Effector CD8-positive, alpha-beta T cell (primary cell): ENCODE data around the gene VASP.

Experiments
- DNase-seq: peaks from one replicate; lab custom pipeline; 2025; lab: John Stamatoyannopoulos, UW

The VASP gene

DNA sequence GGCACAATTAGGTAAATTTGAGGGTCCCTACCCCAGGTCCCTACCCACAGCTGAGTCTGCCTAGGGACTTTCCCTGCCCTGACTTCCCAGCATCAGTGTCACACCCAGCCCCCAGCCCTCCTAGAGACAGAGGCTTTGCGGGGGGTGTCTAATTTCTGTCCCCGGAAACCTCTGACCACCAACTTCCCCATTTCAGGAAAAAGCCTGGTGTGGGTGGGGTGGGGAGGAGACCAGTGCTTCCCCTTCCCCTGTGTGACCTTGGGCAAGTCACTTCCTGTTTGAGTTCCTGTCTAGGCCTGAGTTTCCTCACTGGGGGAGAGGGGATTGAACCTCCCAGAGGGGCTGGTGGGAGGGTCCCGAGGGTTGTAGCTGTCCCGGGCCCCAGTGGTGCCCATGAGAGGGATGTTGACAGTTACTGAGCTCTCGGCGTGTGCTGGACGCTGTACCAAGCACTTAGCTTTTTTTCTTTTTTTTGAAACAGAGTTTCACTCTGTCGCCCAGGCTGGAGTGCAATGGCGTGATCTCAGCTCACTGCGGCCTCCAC is 7.9 kb downstream of the VASP start:
- DNase-seq, result no peak

DNA sequence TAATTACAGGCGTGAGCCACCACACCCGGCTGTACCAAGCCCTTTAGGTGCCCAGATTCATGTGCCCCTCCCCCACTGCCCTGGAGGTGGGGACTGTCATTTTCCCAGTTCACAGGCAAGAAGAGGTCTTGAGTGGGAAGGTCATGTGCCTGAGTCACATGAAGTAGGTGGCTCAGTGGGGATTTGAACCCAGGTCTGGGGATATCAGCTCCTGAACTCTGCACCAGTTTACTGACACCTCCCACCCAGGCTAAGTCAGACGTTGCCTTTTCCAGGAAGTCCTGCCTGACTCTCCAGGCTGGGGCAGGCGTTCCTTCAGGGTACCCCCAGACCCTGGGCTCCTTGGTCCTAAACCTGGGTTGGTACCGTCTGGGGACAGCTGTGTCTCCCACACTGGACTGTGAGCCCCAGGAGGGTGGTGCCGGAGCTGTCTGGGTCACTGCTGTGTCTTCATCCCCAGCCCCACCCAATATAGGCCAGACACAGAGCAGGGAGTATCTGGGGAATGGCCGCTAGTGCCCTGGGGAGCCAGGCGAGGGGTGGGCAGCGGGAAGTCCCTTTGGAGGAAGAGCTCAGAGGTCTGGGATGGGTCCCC is 8.6 kb downstream of the VASP start:
- DNase-seq, result no peak

DNA sequence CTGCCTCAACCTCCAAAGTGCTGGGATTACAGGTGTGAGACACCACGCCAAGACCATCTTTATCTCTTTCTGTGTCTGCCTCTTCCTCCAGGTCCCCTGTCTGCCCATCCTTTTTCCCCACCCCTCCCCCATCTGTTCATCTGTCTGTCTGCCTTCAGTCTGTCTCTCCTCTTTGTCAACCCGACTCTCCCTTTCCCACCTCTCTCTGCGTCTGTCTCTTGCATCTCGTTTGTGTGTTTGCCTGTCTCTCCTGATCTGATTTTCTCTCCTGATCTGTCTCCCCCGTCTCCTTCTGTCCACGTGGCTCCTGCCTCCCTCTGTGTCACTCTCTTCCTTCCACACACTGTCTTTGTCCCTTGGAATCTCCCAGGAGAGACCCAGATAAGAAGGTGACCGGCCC is 10.0 kb downstream of the VASP start:
- DNase-seq, result no peak

DNA sequence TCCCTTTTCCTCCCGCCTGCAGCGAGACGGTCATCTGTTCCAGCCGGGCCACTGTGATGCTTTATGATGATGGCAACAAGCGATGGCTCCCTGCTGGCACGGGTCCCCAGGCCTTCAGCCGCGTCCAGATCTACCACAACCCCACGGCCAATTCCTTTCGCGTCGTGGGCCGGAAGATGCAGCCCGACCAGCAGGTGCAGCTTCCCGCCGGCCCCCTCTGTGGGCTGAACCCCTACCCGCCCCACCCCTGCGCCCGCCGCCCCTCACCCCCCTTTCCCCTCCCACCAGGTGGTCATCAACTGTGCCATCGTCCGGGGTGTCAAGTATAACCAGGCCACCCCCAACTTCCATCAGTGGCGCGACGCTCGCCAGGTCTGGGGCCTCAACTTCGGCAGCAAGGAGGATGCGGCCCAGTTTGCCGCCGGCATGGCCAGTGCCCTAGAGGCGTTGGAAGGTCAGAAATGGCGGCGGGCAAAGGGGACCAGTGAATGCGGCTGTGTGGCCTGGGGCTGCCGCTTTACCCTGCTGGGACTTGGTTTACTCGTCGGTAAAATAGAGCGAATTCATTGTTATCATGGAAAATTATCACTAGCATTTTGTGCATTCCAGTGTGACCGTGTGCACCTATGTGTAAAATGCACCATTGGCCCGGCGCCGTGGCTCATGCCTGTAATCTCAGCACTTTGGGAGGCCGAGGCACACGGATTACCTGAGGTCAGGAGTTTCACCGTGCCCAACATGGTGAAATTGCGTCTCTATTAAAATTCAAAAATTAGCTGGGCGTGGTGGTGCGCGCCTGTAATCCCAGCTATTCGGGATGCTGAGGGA is 10.6 kb downstream of the VASP start:
- no peak for DNase-seq

DNA sequence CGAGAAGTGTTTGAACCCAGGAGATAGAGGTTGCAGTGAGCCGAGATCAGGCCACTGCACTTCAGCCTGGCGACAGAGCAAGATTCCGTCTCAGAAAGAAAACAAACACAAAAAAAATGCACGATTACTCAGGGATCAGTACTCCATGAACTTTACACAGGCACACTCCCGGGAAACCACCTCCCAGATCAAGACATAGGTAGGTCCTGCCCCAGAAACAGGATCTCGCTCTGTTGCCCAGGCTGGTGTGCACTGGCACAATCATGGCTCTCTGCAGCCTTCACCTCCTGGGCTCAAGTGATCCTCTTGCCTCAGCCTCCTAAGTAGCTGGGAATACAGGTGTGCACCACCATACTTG is 11.2 kb downstream of the VASP start:
- DNase-seq, result no peak

DNA sequence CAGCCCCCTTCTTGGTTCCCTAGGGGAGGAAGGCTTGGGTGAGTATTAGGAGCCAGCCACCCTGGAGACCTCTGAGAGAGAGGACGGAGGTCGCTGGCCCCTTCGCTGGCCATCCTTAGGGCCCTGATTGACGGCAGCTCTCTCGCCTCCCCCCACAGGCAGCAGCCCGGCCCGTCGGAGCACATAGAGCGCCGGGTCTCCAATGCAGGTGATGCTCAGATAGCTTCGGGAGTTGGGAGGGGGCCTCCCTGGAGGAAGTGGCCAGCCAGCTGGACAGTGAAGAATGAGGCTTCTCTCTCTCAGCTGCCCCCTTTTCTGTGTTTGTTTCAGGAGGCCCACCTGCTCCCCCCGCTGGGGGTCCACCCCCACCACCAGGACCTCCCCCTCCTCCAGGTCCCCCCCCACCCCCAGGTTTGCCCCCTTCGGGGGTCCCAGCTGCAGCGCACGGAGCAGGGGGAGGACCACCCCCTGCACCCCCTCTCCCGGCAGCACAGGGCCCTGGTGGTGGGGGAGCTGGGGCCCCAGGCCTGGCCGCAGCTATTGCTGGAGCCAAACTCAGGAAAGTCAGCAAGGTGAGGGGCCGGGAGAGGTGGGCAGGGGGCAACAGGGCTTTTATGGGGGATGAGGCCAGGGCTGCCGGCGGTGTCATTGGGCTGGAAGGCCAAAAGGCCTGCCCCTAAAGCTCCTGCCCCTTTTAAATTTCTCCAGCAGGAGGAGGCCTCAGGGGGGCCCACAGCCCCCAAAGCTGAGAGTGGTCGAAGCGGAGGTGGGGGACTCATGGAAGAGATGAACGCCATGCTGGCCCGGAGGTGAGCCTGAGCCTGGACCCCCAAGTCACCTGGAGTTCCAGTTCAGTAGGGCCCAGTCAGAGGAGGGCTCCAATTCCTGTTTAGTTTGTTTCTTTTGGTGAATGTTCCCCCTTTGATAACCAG is 15.0 kb downstream of the VASP start:
- DNase-seq, result no peak

DNA sequence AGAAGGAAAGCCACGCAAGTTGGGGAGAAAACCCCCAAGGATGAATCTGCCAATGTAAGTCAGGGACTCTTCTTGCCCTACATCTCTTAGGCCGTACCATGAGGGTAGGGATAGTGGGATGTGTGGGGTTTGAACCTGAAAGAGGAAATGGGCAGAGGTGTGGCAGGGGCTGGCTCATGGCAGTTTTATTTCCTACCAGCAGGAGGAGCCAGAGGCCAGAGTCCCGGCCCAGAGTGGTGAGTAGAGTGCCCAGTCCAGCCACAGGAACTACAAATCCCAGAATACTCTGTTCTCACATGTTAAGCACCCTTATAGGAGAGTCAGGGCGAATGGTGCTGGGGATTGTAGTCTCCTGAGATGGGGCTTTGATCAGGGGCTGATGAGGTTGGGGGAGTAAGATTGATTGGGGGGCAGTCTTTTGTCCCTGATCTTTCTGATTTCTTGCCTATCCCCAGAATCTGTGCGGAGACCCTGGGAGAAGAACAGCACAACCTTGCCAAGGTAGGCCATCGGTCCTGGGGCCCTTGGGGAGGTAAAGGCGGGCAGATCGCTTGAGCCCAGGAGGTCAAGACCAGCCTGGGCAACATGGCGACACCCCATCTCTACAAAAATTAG is 16.5 kb downstream of the VASP start:
- DNase-seq, result peak; percentile 49

DNA sequence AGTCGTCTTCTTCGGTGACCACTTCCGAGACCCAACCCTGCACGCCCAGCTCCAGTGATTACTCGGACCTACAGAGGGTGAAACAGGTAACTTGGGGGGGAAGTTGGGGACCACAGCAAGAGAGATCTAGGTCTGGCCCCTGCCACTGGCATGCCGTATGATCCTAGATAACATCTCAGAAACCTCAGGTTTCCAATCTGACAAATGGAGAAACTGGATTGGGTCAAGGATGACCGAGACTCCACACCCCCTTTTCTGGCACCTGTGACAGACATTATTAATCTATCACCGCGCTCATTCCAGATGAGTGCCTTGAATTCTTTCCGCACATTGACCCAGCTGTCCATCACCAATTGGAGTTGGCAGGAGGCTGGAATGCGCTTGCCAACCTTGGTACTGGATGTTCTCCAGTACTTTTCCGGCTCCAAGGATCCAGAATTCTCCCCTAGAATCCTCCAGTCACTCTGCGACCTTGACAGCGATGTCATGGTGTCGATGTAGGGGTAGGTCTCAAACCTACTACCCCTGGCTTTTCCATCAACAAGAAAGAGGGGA is 17.4 kb downstream of the VASP start:
- no peak for DNase-seq

DNA sequence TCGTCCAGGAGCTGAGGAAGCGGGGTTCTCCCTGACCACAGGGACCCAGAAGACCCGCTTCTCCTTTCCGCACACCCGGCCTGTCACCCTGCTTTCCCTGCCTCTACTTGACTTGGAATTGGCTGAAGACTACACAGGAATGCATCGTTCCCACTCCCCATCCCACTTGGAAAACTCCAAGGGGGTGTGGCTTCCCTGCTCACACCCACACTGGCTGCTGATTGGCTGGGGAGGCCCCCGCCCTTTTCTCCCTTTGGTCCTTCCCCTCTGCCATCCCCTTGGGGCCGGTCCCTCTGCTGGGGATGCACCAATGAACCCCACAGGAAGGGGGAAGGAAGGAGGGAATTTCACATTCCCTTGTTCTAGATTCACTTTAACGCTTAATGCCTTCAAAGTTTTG is 18.9 kb downstream of the VASP start:
- no peak for DNase-seq

DNA sequence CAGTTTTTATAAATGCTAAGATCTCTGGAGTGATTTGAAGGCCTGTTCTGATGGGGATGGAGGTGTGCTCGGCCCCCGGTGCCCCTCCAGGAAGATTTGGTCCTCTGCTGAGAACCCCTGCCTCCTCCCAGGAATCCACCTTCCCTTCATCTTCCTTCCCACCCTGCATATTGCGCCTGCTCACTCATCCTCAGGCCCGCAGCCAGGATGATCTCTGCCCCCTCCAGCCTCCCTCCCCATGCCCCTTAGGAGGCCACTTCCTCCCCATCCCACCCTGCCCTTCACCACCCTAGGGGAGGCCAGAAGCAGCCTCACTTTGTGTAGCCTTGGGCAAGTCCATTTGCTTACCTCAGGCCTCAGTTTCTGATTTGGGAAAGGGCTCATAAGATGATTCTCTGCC is 19.7 kb downstream of the VASP start:
- no peak for DNase-seq

DNA sequence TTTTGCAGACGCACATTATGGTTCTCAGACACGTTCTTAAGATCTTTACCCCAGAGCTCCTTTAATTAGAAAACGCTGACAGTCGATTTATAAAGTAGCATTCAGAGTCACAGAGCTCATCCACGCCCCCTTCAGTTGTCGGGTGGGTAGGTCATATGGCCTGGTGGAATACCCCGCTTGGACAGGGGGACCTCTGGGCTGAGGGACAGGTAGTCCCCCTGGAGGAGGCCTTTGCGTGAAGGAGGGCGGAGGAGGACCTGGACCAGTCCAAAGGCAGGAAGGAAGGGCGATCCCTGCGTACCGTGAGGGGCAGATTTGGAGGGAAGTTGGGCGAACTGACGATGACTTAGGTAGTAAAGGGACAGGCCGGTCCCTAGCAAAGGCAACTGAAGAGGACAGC is 20.5 kb downstream of the VASP start:
- DNase-seq, result no peak

DNA sequence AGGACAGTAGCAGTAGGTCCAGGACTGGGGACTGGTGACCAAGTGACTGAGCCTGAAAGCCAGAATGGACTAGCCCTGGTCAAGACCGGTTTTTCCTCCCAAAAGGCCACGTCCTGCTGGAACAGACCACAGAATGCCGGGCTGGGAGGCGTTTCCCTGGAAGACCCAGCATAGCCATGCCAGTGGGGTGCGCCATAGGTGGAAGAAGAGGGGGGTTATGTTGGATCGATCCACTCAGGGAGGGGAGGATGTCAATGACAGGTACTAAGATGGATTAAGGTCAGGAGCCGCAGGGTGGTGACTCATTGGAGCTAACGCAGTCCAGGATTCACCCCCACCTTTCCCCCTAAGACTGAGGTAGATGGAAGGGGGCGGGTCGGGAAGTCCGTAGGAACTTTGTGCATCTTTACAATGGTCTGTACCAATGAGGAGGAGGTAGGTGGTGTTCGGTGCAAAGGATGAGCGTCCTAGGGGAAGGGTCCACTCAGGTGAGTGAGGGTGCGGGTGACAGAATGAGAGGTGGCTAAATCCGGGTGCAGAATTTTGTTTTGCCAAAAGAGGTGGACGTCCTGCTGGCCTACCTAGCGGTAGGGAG is 21.0 kb downstream of the VASP start:
- DNase-seq, result no peak

DNA sequence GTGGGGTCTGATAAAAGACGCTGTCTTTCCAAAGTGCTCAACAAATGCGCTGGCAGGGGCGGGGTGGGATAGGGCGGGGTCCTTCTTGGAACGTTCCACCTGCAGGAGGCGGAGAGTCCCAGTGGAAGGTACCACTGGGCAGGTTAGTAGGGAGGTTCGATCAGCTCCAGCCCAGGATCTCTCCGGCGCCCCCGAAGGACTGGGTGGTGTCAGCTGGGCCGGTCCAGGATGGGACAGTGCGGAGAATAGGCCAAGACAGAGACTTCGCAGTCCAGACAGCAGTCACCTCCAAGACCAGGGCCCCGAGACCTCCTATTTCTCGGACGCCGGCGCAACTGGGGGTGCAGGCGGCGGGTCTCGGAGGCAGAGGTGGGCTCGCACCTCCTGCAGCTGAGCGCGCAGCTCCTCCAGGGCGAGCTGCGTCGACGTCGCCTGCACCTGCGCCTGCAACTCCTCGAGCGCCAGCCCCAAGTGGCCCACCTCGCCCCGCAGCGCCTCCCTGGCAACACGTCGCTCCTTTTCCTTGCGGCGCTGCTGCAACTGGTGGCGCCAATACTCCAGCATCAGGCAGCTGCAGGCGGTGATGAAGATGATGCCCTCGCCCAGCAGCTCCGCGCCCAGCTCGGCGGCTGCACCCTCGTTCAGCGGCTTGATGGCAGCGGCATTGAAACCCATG is 21.6 kb downstream of the VASP start:
- DNase-seq, result no peak

DNA sequence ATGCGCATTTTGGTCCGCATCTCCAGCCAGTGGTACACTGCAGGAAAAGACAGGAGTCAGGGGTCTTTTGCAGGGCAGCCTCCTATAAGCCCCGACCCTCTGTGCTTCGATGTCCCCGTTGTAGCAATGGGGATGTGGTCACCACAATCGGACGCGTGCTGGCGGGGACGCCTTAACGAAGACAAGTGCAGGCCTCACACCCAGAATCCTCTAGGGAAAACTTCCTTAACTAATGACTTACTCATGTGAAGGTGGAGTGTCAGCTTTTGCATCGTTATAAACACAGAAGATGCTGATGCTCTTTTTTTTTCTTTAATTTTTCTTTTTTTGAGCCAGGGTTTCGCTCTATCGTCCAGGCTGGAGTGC is 22.1 kb downstream of the VASP start:
- no peak for DNase-seq

DNA sequence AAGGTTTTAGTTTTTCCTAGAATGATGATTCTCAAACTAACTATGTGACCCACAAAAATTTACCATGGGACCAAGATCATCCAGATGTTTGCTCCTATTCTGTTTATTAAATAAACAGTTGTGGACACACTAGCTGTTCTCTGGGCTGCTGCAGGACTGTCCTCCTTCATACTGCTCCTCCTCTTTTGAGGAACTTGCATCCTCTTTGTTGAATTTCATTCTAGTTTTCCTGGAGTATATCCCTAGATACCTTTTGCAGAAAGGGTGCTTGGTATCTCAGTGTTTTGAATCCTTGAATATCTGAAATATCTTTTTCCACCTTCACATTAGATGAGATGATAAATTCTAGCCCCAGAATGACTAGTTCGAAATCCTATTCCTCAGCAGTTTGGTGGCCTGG is 24.1 kb downstream of the VASP start:
- DNase-seq, result no peak

DNA sequence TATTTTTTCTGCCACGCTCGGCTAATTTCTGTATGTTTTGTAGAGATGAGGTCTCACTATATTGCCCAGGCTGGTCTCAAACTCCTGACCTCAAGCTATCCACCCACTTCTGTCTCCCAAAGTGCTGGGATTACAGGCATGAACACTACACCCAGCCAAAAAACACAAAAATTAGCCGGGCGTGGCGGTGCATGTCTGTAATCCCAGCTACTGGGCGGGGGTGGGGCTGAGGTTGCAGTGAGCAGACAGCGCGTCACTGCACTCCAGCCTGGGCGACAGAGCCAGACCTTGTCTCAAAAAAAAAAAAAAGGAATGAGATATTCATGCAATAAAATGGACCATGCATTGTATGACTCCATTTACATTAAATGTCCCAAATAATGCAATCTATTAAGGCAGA is 32.2 kb downstream of the VASP start:
- no peak for DNase-seq

DNA sequence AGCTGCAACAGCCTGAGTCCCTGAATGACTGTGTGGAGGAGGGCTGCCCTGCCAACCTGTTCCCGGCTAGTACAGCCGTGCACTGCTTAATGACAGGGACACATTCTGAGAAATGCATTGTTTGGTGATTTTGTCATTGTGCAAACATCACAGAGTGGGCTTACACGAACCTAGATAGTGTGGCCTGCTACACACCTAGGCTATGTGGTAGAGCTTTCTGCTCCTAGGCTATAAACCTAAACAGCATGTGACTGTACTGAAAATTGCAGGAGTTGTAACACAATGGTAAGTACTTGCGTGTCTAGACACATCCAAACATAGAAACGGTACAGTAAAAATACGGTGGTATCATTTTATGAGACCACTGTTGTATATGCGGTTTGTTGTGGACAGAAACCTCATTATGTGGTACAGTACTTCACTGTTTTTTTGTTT is 35.0 kb downstream of the VASP start:
- DNase-seq, result no peak

DNA sequence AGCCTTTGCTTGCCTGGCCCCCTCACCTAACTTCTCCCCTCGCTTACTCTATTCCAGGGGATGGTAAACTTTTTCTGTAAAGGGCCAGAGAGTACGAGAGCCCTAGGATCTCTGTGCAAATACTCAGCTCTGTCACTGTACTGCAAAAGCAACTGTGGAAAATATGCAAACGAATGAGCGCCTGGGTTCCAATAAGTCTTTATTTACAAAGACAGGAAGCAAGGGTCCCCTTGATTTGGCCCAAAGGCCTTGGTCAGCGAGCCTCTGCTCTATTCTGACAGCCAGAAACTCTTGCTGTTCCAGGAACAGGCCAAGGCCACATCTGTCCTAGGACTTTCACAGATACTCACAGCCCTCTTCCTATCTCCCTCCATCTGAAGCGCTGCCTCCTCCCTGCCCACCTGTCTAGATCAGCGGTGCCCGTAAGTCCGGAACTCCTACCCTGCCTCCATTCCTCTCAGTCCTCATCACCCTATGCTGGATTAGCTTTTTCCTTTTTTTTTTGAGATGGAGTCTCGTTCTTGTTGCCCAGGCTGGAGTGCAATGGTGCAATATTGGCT is 40.0 kb downstream of the VASP start:
- no peak for DNase-seq

DNA sequence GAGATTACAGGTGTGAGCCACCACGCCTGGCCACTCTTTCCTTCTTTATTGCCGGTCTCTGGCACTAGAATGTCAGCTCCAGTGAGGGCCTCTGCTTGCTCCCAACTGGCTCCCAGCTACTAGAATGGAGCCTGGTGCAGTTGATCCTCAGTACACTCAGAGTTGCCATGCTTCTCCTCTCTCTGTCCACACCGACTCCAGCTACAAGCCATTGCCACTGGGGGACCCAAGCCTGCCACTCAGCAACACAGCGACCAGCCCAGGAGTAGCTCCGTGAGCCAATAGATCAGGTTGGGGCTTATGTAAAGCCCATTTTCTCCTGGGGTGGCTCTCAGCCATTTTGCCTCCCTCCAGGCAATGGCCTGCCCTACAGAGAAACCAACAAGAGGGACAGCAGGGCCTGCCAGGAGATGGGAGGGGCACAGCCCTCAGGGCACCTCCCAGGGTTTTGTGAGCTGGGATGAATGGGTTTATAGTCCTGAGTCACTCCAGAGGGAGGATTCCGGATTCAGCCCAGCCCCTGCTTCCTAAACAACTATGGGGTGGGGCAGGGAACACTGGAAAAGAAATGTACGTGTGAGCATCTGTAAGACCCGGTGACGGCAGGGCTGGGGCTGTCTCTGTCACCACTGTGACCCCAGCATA is 40.8 kb downstream of the VASP start:
- no peak for DNase-seq

DNA sequence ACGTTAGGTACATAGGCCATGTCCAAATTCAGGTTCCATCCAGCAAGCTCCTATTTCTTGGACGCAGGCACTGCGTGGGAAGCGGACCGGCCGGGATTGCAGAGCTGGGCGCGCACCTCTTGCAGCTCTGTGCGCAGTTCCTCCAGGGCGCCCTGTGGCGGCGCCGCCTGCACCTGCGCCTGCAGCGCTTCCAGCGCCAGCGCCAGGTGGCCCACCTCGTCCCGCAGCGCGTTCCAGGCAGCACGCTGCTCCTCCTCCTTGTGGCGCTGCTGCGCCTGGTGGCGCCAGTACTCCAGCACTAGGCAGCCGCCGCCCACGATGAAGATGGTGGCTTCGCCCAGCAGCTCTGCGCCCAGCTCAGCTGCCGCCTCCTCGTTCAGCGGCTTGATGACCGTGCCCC is 46.2 kb downstream of the VASP start:
- DNase-seq, result no peak
